H1 (cell line): Measurements from ENCODE around the gene ATG7.

Experiments
- ASH2L ChIP-seq: fragments of 200-600, 300-600 bp; sonication (generic); IDR thresholded peaks from one replicate; pipeline ENCODE4 v1.7.1; 2017; ENCODE audit warnings: low read length
- CHD2 ChIP-seq: IDR thresholded peaks from 2 replicates; pipeline ENCODE4 v1.6.1; 2012; ENCODE audit warnings: low read length, improper control_type of control experiment
- CTCF ChIP-seq, 3 experiments: IDR thresholded peaks; 1 replicate in 2 of 3; 2 replicates in 1 of 3; pipeline versions ENCODE4 v1.5.1 to v1.6.1; 2011; ENCODE audit warnings: low read length in 3 of 3, mild to moderate bottlenecking in 3 of 3, inconsistent platforms in 2 of 3, low read depth in 1 of 3, moderate library complexity in 1 of 3; ENCODE audit not compliant: insufficient read depth in 1 of 3; ENCODE audit errors: control extremely low read depth in 1 of 3
- JUND ChIP-seq: IDR thresholded peaks from 2 replicates; pipeline ENCODE4 v1.6.1; 2011; ENCODE audit warnings: mild to moderate bottlenecking, improper control_type of control experiment, low read length
- POLR2A ChIP-seq, 2 experiments: IDR thresholded peaks; 1 replicate in 1 of 2; 2 replicates in 1 of 2; pipeline ENCODE4 v1.6.1; 2011; ENCODE audit warnings: low read depth in 2 of 2, low read length in 2 of 2, mild to moderate bottlenecking in 2 of 2; ENCODE audit errors: control extremely low read depth in 1 of 2

- TF ChIP-seq ASH2L (no peak), CTCF (IDR thresholded peaks at IDR 0.05; ENCODE audit: control extremely low read depth in 1 of 3, insufficient read depth in 1 of 3, low read depth in 1 of 3, low read length in 3 of 3) (no peak), POLR2A (IDR thresholded peaks at IDR 0.05; ENCODE audit: control extremely low read depth in 1 of 2, low read depth in 2 of 2, low read length in 2 of 2) (no peak), JUND (no peak), CHD2 (no peak)
Observed at GRCh38 chr3:11547498-11547897, 275.3 kb downstream of the ATG7 start.
